Activated T-cell treated with anti-CD3 and anti-CD28 coated beads for 4 hours (primary cell): ENCODE results near the gene ZAP70.
A peak's percentile ranks its signal among the peaks of the same experiment; 100 is the strongest.
"Not testable (repeated sequence)": the region's sequence is repeated elsewhere in the genome, so short reads cannot be mapped to it uniquely, and the experiment has no call there.

ENCODE experiments used
- DNase-seq: peaks from one replicate; pipeline ENCODE4 v3.0.0-alpha.2; 2020

Gene ZAP70

GRCh38 chr2:97699765-97700444, 13.5 kb upstream of the ZAP70 start:
- peak; percentile 67 for DNase-seq

GRCh38 chr2:97701186-97701585, 12.2 kb upstream of the ZAP70 start:
- DNase-seq = no peak

- DNase-seq = no peak
Observed at GRCh38 chr2:97701851-97702465, 11.4 kb upstream of the ZAP70 start.

GRCh38 chr2:97702731-97703470, 10.5 kb upstream of the ZAP70 start:
- DNase-seq = no peak

- no peak for DNase-seq
Observed at GRCh38 chr2:97703741-97704140, 9.6 kb upstream of the ZAP70 start.

GRCh38 chr2:97704989-97705388, 8.4 kb upstream of the ZAP70 start:
- no peak for DNase-seq

GRCh38 chr2:97706112-97706511, 7.3 kb upstream of the ZAP70 start:
- DNase-seq = no peak

GRCh38 chr2:97706708-97707345, 6.5 kb upstream of the ZAP70 start:
- DNase-seq = no peak

- DNase-seq = no peak
Observed at GRCh38 chr2:97707362-97708047, 5.9 kb upstream of the ZAP70 start.

GRCh38 chr2:97708048-97708380, 5.4 kb upstream of the ZAP70 start:
- DNase-seq = no peak

- DNase-seq = no peak
Observed at GRCh38 chr2:97708608-97709007, 4.8 kb upstream of the ZAP70 start.

- DNase-seq = no peak
Observed at GRCh38 chr2:97711394-97711711, 2.0 kb upstream of the ZAP70 start.

GRCh38 chr2:97712175-97712574, 1.2 kb upstream of the ZAP70 start:
- not testable (repeated sequence) for DNase-seq

- peak; percentile 37 for DNase-seq
Observed at GRCh38 chr2:97712693-97713295, 582 bp upstream of the ZAP70 start.

- DNase-seq = no peak
Observed at GRCh38 chr2:97714084-97714949, 941 bp downstream of the ZAP70 start.

GRCh38 chr2:97714950-97715652, 1.7 kb downstream of the ZAP70 start:
- DNase-seq = no peak

GRCh38 chr2:97715951-97716694, 2.7 kb downstream of the ZAP70 start:
- DNase-seq = no peak

GRCh38 chr2:97716695-97717612, 3.6 kb downstream of the ZAP70 start:
- no peak for DNase-seq

GRCh38 chr2:97717613-97717995, 4.2 kb downstream of the ZAP70 start:
- DNase-seq = no peak
